HG03575 (cell line): ENCODE measurements around the gene AGTPBP1.
"Not testable (repeated sequence)": the region's sequence is repeated elsewhere in the genome, so short reads cannot be mapped to it uniquely, and the experiment has no call there.

Experiments
- ATAC-seq: cut with Tn5 transposase; IDR thresholded peaks from one replicate; pipeline ENCODE4 v1.9.1; 2021; ENCODE audit not compliant: unreplicated experiment, insufficient number of reproducible peaks, low FRiP score; ENCODE audit errors: extremely low read depth

AGTPBP1 gene

DNA sequence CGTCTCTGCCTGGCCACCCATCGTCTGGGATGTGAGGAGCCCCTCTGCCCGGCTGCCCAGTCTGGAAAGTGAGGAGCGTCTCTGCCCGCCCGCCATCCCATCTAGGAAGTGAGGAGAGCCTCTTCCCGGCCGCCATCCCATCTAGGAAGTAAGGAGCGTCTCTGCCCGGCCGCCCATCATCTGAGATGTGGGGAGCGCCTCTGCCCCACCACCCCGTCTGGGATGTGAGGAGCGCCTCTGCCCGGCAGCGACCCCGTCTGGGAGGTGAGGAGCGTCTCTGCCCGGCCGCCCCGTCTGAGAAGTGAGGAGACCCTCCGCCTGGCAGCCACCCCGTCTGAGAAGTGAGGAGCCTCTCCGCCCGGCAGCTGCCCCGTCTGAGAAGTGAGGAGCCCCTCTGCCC lies 168.2 kb downstream of the AGTPBP1 start:
- not testable (repeated sequence) for ATAC-seq

DNA sequence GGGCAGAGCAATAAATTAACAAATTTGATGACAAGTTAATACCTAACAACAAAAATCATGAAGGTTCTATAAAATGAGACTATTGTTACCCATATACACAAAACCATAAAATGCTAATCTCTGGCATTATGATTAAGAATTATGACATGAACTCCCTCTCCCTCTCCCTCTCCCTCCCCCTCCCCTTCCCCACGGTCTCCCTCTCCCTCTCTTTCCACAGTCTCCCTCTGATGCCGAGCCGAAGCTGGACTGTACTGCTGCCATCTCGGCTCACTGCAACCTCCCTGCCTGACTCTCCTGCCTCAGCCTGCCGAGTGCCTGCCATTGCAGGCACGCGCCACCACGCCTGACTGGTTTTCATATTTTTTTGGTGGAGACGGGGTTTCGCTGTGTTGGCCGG lies 168.8 kb downstream of the AGTPBP1 start:
- not testable (repeated sequence) for ATAC-seq

DNA sequence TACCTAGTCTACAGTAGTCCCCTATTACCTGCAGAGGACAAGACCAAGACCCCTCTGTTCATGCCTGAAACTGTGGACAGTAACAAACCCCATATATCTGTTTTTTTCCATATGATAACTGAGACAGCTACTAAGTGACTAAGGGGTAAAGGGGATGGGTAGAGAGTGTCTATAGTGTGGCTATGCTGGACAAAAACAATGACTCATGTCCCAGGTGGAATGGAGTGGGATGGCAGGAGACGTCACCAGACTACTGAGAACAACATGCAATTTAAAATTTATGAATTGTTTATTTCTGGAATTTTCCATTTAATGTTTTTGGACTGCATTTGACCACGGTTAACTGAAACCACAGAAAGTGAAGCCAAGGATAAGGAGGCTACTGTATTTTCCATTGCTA lies 171.8 kb downstream of the AGTPBP1 start:
- no peak for ATAC-seq

DNA sequence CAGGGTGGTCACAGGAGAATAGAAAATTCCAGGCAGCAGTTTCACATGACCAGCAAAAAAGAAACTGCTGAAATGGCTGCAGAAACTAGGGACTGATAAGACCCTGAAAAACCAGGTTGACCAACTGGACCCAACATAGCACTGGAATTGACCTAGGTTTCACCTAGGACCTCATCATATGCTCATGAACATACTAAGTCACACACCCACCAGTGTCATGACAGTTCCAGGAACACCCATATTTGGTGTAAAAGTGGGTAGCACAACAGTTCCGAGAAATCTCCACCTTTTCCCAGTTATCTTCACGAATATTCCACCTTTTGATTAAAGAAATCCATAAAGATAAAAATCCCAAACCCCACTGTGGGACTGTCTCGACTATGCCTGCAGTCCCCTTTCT lies 182.2 kb downstream of the AGTPBP1 start:
- ATAC-seq = no peak

DNA sequence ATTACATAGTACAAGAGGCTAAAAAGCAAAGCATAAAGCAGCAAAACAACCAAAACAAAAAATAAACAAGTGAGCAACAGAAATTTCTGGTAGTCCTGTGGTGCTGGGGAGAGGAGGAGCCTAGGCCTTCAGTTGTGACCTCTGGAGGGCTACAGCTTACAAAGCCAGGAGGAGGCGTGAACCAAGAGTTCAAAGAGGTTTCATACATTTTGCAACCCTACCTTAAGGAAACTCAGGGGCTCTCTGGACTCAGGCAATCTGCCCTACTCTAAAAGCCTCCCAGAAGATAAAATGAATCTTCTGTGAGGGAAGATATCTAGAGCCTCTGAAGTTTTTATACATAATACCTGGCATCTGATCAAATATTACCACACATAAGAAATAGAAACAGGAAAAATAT lies 187.4 kb downstream of the AGTPBP1 start:
- no peak for ATAC-seq

DNA sequence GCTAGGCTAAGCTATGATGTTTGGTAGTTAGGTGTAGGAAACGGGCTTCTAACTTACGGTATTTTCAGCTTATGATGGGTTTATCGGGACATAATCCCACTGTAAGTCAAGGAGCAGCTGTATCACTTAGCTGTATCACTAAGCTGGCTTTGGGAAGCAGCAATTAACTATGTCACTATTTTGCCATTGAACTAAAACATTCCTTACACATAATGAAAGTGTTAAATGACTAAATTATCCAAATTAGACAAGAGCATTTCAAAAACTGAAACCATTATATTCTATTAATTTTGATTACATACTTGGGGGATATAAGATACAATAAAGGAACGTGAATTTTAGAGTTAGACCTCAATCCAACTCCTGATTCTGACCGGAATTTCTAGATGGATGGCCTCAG lies 188.3 kb downstream of the AGTPBP1 start:
- ATAC-seq = no peak

DNA sequence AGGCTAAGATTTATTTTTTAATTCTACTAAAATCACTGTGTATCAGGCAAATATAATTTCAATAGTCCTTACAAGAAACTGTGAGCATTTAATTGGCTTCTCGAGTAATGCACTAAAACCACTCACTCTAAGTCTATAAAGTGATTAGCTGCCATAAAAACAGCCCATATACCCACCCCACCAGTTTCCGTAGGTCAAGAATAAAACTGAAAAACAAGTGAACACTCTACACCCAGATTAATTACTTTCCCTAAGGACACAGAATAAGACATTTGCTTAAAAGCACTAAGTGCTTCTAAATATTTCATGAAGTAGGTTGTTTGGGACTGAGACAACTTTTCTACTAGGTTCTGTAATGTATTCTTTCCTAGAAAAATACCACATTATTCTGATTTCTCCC lies 194.2 kb downstream of the AGTPBP1 start:
- no peak for ATAC-seq

DNA sequence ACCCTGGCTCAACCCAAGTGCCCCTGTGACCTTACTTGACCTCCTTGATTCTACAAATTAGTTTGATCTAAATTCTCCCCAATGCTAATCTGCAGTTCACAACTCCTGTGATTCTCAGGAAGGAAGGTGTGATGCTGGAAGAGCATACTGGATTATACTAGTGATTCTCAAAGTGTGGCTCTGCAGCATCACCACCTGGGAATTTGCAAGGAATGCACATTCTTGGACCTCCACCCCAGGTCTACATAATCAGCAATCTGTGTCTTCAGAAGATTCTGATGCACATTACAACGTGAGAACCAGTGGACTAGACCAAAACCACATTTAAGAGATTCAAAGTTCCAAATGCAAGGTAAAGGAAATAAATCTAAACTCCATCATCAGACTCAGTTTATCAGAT lies 198.6 kb downstream of the AGTPBP1 start:
- no peak for ATAC-seq

DNA sequence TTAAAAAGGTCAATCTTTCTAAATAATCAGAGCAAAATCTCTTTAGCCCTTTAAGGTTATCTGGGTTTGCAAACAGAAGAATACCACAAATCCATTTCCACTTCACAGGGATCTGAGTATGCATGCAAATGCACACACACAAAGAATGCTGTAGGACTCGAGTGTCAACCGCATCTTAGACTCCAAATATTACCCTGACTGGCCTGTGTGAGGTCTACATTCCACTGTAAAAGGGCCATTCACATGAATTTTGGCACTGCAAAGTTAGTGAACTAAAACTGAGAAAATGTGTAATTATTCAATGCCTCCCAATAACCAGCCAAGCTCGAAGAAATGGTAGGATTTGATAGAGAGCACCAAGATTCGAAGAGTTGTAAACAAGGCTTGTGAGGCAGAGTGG lies 199.9 kb downstream of the AGTPBP1 start:
- no peak for ATAC-seq

DNA sequence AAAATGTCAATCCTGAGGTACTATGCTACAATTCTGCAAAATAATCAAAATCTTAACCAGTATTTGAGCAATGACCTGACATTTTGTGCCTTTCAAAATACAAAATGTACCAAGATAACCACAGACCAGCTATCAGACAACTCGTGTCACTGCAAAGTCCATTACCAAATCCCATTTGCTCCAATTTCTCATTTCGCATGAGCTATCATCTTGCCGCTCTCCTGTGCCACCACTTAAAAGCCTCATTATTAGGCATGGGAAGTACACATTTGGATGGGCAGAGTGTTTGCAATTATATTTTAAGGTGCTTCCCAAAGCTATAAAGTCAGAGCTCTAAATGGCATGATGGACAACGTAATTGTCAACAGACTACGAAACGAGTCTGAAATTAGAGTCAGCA lies 205.2 kb downstream of the AGTPBP1 start:
- ATAC-seq = no peak

DNA sequence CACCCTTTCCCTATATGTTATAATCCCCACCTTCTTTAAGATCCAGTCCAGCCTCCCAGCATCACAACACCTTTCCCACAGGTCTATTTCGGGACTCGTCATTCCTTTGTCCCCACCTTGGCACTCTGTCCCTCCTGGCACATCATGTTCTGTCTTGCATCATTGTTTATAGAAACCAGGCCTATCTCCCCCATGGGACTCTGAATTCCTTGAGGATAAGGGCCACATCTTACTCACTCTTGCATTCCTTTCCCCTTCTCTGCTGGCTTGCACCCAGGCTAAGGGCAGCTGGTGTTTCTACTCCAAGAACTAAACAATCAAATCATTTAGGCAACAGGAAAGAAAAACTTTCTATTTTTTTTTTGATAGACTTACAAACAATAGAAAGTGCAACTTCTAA lies 205.7 kb downstream of the AGTPBP1 start:
- ATAC-seq = no peak

DNA sequence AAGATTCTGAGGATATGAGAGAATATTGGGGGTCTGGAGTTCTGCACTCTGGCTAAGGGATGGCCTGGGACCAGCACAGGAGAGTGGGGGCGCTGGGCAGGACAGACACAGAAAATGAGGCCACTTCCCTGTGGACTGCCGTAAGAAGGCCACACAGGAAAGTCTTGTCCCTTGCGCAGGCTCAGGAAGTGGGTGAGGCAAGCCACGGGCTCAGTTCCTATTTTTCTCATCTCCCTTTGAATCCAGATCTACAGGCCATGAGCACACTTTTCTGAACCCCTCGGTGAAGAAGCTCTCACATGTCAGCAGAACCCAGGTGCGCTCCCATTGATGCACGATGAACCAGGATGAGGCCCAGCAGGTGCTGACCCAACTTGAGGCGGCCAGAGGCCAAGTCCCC lies 207.4 kb downstream of the AGTPBP1 start:
- ATAC-seq = no peak

DNA sequence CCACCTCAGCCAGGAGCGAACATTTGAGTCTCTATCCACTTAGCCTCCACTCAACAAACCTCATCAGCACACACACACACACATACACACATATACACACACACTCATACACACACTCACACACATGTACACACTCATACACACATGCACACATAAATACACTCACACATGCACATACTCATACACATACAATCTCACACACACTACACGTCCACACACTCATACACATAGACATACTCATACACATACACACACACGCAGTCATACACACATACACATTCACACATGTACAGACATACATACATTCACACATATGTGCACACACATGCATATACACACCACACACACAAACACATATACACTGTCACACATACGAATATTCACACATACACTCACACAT lies 208.2 kb downstream of the AGTPBP1 start:
- ATAC-seq = no peak

DNA sequence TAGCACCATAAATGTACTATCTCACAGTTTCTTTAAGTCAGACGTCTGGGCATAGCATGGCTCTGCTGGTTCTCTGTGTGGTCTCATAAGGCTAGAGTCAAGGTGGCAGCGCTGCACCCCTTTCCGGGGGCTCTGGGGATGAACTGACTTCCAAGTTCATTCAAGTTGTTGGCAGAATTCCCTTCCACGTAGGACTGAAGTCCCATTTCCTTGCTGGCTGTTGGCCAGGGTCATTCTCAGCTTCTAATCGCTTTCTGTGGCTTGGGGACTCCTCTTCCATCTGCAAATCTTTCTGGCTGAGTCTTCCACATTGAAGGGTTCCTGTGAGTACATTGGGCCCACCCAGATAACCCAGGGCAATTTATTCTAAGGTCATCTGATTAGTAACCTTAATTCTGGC lies 211.0 kb downstream of the AGTPBP1 start:
- no peak for ATAC-seq

DNA sequence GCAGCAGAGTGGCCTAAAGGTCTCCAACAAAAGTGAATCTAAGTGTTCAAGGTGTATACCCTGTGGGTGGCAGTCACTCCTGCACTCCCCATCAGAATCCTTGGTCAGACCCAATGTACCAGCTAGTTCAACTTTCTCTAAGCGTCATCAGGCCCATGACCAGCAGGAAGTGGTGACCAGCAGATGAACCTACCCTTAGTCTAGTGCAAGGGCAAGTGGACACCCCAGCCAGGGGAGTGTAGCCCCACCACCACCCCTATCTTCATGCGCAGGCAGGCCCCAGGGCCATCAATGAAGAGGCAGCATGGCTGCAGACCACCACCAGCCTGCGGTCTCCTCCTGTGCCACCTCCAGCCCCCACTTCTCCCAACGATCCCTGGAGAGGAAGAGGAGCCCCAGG lies 213.1 kb downstream of the AGTPBP1 start:
- ATAC-seq = no peak

DNA sequence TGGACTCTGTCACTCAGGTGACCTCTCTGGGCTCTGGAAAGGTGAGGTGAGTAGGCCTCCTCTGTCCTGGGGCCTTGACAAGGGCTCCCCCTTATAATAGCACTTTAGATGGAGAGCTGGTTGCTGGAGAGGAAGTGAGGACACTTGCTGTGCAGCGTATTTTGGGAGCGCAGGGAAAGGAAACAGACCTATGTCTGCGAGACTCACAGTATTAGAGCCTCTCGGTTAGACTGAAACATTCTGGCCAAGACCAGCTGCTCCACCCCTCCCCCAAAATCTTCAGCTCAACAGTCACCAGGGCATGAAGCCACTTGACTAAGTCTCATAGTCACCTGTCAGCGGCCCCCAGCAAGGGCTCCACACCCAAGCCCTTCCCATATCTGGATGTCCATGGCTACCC lies 213.6 kb downstream of the AGTPBP1 start:
- no peak for ATAC-seq

DNA sequence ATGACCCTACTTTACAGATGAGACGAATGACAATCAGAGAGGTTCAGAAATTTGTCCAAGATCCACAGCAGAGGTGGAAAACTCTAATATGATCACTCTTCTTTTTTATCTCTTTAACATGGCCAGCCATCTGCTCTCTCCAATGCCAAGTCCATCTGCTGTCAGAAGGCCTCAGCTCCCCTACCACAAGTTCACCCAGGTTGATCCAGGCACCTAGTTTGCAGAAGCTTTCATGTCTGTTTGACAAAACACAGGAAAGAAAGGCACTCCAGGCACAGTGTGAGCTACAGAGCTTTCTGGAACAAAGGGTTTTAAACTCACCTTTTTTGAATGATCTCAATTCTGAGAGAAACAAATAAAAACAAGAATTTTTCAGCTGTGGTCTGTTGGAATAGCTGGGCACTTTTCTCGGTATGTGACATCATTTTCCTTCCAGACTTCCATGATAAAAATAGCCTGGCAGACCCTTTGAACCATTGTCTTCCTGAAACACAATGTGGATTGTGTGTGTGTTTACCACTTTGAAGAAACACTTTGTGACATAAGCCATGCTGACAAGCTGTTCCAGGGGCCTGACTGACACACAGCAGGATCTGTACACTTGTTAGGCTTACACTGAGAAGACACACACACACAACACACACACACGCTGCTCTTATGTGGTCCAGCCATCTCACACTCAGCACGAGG lies 214.3 kb downstream of the AGTPBP1 start:
- no peak for ATAC-seq

DNA sequence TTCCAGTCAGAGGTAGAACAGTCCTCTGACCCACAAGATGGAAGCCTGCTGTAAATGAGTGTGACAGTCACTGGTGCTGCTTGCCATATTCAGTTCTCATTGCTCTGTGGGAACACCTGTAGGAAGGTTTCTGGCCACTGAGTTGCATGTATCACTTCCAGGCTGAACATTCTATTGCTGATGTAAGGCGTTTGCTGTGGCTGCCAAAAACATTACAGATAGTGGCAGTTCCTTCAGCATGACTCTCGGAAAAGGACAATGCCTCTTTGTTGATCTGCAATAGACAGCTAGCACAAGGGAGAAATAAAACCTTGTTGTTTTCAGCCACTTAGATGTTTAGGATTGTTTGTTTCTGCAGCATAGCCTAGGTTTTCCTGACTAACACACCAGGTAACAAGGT lies 217.2 kb downstream of the AGTPBP1 start:
- ATAC-seq = no peak

DNA sequence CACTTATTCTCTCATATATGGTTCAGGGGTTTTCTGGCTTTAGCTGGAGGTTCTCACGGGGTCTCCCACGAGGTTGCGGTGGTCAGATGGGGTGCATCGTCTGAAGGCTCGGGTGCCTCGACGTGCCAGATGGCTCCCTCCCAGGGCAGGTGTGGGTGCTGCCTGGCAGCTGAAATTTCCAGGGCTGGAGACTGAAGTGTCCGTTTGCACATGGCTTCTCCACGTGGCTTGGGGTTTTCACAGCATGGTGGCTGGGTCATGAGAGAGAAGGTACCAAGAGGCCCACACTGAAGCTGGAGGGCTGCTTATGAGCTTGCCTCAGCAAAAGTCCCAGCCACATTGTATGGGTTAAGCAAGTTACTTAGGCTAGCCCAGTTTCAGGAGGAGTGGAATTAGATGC lies 218.6 kb downstream of the AGTPBP1 start:
- ATAC-seq = no peak

DNA sequence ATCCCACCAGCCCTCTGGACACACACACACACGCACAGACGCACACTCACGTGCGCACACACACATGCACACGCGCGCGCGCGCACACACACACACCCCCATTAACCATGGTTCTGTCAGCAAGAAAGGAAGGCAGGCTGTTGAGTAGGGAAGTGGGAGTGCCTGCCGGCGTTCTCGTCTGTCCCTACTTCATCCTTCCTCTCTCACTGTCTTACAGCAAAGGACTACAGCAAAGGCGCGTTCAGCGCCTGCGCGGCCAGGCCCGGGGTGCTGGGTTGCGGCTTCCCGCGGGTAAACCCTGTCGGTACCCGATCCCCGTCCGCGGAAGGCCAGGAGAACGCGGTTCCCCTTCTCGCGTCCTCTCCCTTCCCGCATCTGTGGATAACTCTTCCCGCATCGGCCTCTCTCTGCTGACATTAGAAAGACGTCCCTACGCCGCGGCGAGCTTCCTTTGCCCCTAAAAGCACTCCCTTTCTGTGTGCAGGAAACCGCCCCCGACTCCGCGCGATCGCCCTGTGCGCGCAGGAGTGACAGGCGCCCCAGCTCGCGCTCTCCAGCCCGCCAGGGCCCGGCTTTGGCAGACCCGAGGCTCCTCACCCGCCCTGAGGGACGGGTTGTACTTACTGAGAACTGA lies 219.2 kb downstream of the AGTPBP1 start:
- ATAC-seq = no peak
